ENCODE data around the gene PLAC1. TPM values are rescaled to one million over a fixed set of nuclear protein-coding genes. Genes with fewer than 3 reads are reported as not detected.

PLAC1 gene
- total RNA-seq, 1 experiment from 2014 or later: 0.51 TPM

GRCh38 chrX:134634691-134635090 lies 23.6 kb downstream of the PLAC1 start:
- Histone ChIP-seq H3K4me1 (ENCODE audit: control insufficient read depth, insufficient read depth, low read length) (no peaks in the 10 kb centered on the region), H3K4me3 (ENCODE audit: low read depth in 2 of 2, low read length in 2 of 2) (no peak overlapping the region), H3K36me3 (ENCODE audit: control insufficient read depth, insufficient read depth, low read length) (no peaks in the 10 kb centered on the region), H3K27ac (ENCODE audit: low read length) (no peak overlapping the region), H3K9me3 (ENCODE audit: control insufficient read depth, insufficient read depth, low read depth, low read length) (no peaks in the 10 kb centered on the region), H3K27me3 (ENCODE audit: control insufficient read depth, insufficient read depth, low read length) (no peaks in the 10 kb centered on the region)
- intact Hi-C loops (cut with micrococcal nuclease; ENCODE audit: unreplicated experiment): no loop called here
- DNase-seq (ENCODE audit: low read depth, low spot score) (no peak), ATAC-seq (no peak)
- POLR2A ChIA-PET: no interaction called here
- TF ChIP-seq CTCF (IDR thresholded peaks at IDR 0.05): no peak
- TF ChIP-seq POLR2AphosphoS5 (IDR thresholded peaks at IDR 0.05; ENCODE audit: low read depth, low read length): no peak
- TF ChIP-seq SIN3A (IDR thresholded peaks at IDR 0.05; ENCODE audit: borderline replicate concordance, insufficient read depth, low read depth, low read length): no peak
- no peak for TF ChIP-seq TCF7L2 (IDR thresholded peaks at IDR 0.05; ENCODE audit: low read depth, low read length)
- TF ChIP-seq REST (IDR thresholded peaks at IDR 0.05; ENCODE audit: insufficient read depth in 1 of 2, low read depth in 2 of 2, low read length in 1 of 2): no peak
- no TSS peak for BruUV-seq (replicated peaks)
- in situ Hi-C loops (cut with HindIII; ENCODE audit: low pct_unique_long_range_greater_than_20kb, low sequenced_read_pairs): no loop called here
- CTCF ChIA-PET: interaction anchor here (0.6 kb wide), 1 partner anchor 676 kb away, joined by 3 read pairs; no protein-coding TSS in a partner anchor

GRCh38 chrX:134633832-134634231 lies 24.4 kb downstream of the PLAC1 start:
- Histone ChIP-seq H3K9me3 (ENCODE audit: control insufficient read depth, insufficient read depth, low read depth, low read length) (no peaks in the 10 kb centered on the region), H3K27ac (ENCODE audit: low read length) (no peak overlapping the region), H3K4me3 (ENCODE audit: low read depth in 2 of 2, low read length in 2 of 2) (no peak overlapping the region), H3K4me1 (ENCODE audit: control insufficient read depth, insufficient read depth, low read length) (no peaks in the 10 kb centered on the region), H3K36me3 (ENCODE audit: control insufficient read depth, insufficient read depth, low read length) (no peaks in the 10 kb centered on the region), H3K27me3 (ENCODE audit: control insufficient read depth, insufficient read depth, low read length) (no peaks in the 10 kb centered on the region)
- no peak for DNase-seq (ENCODE audit: low read depth, low spot score)
- BruUV-seq (replicated peaks): no TSS peak
- ChIA-PET CTCF (no interaction called here), POLR2A (no interaction called here)
- no peak for TF ChIP-seq CTCF (IDR thresholded peaks at IDR 0.05)
- no peak for TF ChIP-seq TCF7L2 (IDR thresholded peaks at IDR 0.05; ENCODE audit: low read depth, low read length)
- TF ChIP-seq SIN3A (IDR thresholded peaks at IDR 0.05; ENCODE audit: borderline replicate concordance, insufficient read depth, low read depth, low read length): no peak
- no peak for TF ChIP-seq REST (IDR thresholded peaks at IDR 0.05; ENCODE audit: insufficient read depth in 1 of 2, low read depth in 2 of 2, low read length in 1 of 2)
- TF ChIP-seq POLR2AphosphoS5 (IDR thresholded peaks at IDR 0.05; ENCODE audit: low read depth, low read length): no peak
- in situ Hi-C loops (cut with HindIII; ENCODE audit: low pct_unique_long_range_greater_than_20kb, low sequenced_read_pairs) (no loop called here), intact Hi-C loops (cut with micrococcal nuclease; ENCODE audit: unreplicated experiment) (no loop called here)
- no peak for ATAC-seq
